ENCODE measurements around the gene DLGAP1.
"Not testable (repeated sequence)": the region's sequence is repeated elsewhere in the genome, so short reads cannot be mapped to it uniquely, and the experiment has no call there.

The DLGAP1 gene

DNA sequence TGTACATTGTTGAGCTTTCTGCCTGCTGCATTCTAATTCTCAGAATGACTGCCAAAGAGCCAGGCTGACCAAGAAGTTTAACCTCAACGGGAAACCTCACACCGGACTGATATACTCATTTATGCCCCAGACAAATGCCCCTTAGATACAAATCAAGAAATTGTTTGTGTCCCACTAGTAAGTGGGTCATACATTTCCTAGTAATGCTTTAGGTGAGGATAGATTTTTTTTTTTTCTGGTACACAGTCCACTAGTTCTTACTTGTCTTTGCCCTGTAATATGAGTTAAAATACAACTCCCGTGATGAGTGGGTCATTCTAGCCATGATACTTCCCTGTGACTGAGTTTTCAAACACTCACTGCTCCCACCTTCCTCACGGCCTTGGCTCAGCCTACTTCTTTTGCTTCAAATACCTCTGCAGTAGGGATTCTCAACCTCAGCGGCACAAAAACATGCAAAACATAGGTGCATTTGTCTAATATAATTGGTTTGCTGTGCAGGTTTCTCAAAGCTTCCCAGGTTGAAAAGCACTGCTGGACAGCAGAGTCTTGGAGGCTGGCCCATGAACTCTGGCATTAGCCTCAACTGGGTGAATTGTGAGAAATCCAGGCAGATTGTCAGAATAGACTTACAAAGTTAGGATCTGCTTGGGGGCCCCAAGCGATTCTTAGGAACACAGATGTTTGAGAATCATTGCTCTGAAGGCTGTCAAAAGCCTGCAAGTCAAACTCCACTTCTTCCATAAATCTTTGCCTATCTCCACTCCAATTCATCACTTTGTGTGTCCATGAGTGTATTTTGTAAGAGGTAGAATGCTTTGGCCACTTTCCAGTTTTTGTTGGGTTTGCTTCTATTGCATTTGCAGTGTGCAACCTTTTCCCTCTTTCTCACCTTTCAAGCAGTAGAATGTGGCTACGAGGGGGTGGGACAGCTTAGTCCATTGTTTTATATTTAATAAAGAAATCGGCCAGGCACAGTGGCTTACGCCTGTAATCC is 969.7 kb downstream of the DLGAP1 start:
- no peaks in the 10 kb centered on the region for H3K36me3 ChIP-seq (ENCODE audit: control insufficient read depth in 1 of 2, insufficient read depth in 2 of 2, low read length in 2 of 2)
- no peaks in the 10 kb centered on the region for H3K4me1 ChIP-seq (ENCODE audit: control insufficient read depth in 1 of 2, insufficient read depth in 2 of 2, low read length in 2 of 2)
- no peak overlapping the region for H3K27ac ChIP-seq (ENCODE audit: low read length)
- H3K27me3 ChIP-seq (ENCODE audit: low read depth, low read length) = no peaks in the 10 kb centered on the region
- H3K9me3 ChIP-seq (ENCODE audit: control insufficient read depth in 1 of 2, low read length in 2 of 2) = no peaks in the 10 kb centered on the region
- no peak overlapping the region for H3K4me3 ChIP-seq (ENCODE audit: low read depth in 1 of 2, low read length in 2 of 2)

DNA sequence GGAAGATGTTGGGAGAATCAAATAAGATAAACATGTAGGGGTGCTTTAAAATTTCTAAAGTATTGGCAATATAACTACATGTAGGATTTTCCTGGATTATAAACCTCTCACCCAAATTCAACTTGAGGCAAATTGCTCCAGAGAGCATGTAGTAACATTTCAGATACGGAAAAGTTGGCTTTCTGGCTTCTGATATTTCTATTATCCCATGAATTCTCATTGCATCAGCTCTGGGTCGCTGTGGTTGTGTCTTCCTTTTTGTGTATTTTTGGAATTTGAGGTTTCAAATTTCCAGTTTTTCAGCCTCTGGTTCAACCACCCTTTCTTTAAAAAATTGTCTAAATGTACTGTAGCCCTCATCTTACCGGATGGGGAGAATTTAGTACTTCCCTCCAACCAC is 972.8 kb downstream of the DLGAP1 start:
- Histone ChIP-seq H3K4me1 (ENCODE audit: control insufficient read depth in 1 of 2, insufficient read depth in 2 of 2, low read length in 2 of 2) (no peaks in the 10 kb centered on the region), H3K4me3 (ENCODE audit: low read depth in 1 of 2, low read length in 2 of 2) (no peak overlapping the region), H3K36me3 (ENCODE audit: control insufficient read depth in 1 of 2, insufficient read depth in 2 of 2, low read length in 2 of 2) (no peaks in the 10 kb centered on the region), H3K27ac (ENCODE audit: low read length) (no peak overlapping the region), H3K27me3 (ENCODE audit: low read depth, low read length) (no peaks in the 10 kb centered on the region), H3K9me3 (ENCODE audit: control insufficient read depth in 1 of 2, low read length in 2 of 2) (no peaks in the 10 kb centered on the region)

DNA sequence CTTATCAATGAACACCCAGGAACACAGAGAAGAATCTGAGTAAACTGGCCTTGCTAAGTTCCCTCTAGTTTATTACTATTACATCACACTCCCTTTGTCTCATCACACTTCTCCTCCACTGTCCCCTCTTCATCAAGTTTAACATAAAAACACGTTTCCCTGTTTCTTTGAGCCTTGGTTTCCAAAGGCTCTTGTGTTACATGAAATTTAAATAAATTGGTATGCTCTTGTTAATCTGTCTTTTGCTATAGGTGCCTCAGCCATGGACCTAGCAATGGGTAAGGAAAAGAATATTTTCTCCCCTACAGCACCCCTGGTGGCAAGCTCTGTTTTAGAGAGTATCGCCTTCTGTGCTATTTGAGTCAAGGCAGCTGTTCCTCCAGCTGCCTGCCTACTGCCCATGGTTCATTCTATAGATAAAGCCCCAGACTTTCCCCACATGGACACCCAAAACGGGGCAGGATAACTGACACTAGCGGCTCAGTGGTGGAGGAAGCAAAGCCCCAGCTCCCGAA is 973.4 kb downstream of the DLGAP1 start:
- Histone ChIP-seq H3K9me3 (ENCODE audit: control insufficient read depth in 1 of 2, low read length in 2 of 2) (no peaks in the 10 kb centered on the region), H3K27me3 (ENCODE audit: low read depth, low read length) (no peaks in the 10 kb centered on the region), H3K4me1 (ENCODE audit: control insufficient read depth in 1 of 2, insufficient read depth in 2 of 2, low read length in 2 of 2) (no peaks in the 10 kb centered on the region), H3K4me3 (ENCODE audit: low read depth in 1 of 2, low read length in 2 of 2) (no peak overlapping the region), H3K36me3 (ENCODE audit: control insufficient read depth in 1 of 2, insufficient read depth in 2 of 2, low read length in 2 of 2) (no peaks in the 10 kb centered on the region), H3K27ac (ENCODE audit: low read length) (no peak overlapping the region)

DNA sequence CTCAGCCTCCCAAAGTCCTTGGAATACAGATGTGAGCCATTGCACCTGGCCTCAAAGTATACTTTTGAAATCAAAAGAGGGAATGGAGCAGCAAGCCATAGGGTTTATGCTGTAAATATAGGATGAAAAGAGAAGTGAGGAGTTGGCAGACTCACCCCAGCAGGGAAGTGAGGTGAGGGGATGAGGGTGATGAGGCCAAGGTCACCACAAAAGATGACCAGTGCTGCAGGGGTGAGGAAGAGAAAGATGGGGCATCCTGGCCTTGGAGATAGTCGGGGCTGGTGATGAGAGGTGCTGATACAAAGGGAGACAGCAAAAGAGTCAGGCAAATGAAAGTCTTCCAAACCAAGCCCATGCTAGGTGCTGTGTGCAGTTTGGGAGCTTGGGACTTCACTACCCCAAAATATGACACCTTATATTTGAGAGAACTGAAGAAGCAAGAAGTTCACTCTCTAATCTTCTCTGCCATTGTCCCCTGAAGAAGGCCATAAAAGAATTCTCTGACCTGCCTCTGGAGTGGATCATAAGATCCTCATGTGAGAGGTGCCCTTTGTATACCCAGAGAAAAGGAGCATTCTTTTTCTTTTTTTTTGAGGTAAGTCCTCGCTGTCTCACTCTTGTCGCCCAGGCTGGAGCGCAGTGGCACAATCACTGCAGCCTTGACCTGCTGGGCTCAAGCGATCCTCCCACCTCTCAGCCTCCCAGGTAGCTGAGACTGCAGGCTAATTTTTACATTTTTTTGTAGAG is 974.1 kb downstream of the DLGAP1 start:
- Histone ChIP-seq H3K27ac (ENCODE audit: low read length) (no peak overlapping the region), H3K9me3 (ENCODE audit: control insufficient read depth in 1 of 2, low read length in 2 of 2) (no peaks in the 10 kb centered on the region), H3K36me3 (ENCODE audit: control insufficient read depth in 1 of 2, insufficient read depth in 2 of 2, low read length in 2 of 2) (no peaks in the 10 kb centered on the region), H3K4me3 (ENCODE audit: low read depth in 1 of 2, low read length in 2 of 2) (no peak overlapping the region), H3K27me3 (ENCODE audit: low read depth, low read length) (no peaks in the 10 kb centered on the region), H3K4me1 (ENCODE audit: control insufficient read depth in 1 of 2, insufficient read depth in 2 of 2, low read length in 2 of 2) (no peaks in the 10 kb centered on the region)

DNA sequence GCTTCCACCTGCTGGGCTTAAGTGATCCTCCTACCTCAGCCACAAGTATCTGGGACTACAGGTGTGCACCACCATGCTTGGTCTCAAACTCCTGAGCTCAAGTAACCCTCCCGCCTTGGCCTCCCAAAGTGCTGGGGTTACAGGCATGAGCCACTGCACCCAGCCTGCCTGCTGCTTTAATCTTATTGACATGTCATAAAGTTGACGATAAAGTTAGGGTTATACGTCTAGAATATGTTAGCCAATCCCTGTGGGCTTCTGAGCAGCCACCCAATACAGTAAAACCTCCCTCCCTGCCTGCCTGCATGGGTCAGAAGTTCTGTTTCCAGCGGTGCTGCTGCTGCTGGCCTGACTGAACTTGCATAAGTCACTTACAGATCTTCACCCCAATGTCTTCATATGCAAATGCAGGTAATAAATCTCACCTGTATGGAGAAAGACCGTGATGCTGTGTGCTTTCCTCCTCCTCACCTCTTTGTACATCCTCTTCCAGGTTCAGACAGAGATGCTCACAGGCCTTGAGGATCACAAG is 975.1 kb downstream of the DLGAP1 start:
- no peaks in the 10 kb centered on the region for H3K36me3 ChIP-seq (ENCODE audit: control insufficient read depth in 1 of 2, insufficient read depth in 2 of 2, low read length in 2 of 2)
- H3K4me3 ChIP-seq (ENCODE audit: low read depth in 1 of 2, low read length in 2 of 2) = no peak overlapping the region
- H3K4me1 ChIP-seq (ENCODE audit: control insufficient read depth in 1 of 2, insufficient read depth in 2 of 2, low read length in 2 of 2) = no peaks in the 10 kb centered on the region
- no peaks in the 10 kb centered on the region for H3K27me3 ChIP-seq (ENCODE audit: low read depth, low read length)
- H3K27ac ChIP-seq (ENCODE audit: low read length) = no peak overlapping the region
- H3K9me3 ChIP-seq (ENCODE audit: control insufficient read depth in 1 of 2, low read length in 2 of 2) = no peaks in the 10 kb centered on the region

DNA sequence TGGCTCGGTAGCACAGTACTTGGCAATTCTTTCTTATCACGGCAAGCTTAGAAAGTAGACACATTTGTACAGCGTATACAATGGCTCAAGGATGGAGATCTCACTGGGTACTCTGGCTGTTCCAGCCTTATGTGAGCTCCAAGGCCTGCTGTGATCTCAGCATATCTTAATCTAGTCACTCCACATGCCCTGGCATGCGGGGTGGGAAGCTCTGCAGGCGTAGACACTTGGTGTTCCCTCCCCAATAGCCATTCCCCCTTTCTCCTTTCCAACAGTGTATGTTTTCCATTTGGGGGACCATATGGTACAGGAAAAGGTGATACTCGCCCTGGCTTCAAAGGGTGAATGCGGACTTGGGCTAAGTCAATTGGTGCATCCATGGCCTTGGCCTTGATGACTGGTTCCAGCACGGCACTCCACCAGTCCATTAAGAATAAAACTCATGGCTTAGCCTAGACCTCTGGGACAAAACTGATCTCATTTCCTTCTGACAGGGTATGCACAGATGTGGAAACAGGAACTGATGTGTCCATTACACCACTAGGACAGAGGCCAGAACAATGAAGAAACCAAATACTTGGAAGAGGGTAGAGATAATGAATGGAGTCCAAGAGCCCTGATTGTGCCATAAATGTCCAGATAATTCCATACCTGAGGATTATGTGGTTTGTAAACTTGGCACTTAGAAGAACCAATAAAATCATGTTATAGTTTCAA is 976.7 kb downstream of the DLGAP1 start:
- no peaks in the 10 kb centered on the region for H3K27me3 ChIP-seq (ENCODE audit: low read depth, low read length)
- H3K9me3 ChIP-seq (ENCODE audit: control insufficient read depth in 1 of 2, low read length in 2 of 2) = no peaks in the 10 kb centered on the region
- H3K4me1 ChIP-seq (ENCODE audit: control insufficient read depth in 1 of 2, insufficient read depth in 2 of 2, low read length in 2 of 2) = no peaks in the 10 kb centered on the region
- H3K27ac ChIP-seq (ENCODE audit: low read length) = no peak overlapping the region
- no peak overlapping the region for H3K4me3 ChIP-seq (ENCODE audit: low read depth in 1 of 2, low read length in 2 of 2)
- no peaks in the 10 kb centered on the region for H3K36me3 ChIP-seq (ENCODE audit: control insufficient read depth in 1 of 2, insufficient read depth in 2 of 2, low read length in 2 of 2)

DNA sequence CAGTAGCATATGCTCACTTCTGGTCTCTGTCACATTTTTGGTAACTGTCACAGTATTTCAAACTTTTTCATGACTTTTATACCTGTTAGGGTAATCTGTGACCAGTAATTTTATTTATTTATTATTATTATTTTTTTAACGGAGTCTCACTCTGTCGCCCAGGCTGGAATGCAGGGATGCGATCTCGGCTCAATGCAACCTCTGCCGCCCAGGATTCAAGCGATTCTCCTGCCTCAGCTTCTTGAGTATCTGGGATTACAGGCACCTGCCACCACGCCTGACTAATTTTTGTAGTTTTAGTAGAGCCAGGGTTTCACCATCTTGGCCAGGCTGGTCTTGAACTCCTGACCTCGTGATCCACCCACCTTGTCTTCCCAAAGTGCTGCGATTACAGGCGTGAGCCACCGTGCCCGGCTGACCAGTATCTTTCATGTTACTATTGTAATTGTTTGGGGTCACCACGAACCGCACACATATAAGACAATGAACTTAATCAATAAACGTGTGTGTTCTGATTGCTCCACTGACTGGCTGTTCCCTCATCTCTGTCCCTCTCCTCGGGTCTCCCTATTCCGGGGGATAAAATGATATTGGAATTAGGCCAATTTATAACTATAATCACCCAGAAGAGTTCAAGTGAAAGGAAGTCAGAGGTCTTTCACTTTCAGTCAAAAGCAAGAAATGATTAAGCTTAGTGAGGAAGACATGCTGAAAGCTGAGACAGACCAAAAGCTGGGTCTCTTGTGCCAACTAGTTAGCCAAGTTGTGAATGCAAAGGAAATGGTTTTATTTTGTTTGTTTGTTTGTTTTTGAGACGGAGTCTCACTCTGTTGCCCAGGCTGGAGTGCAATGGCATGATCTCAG is 982.2 kb downstream of the DLGAP1 start:
- Histone ChIP-seq H3K36me3 (ENCODE audit: control insufficient read depth in 1 of 2, insufficient read depth in 2 of 2, low read length in 2 of 2) (no peaks in the 10 kb centered on the region), H3K27ac (ENCODE audit: low read length) (no peak overlapping the region), H3K27me3 (ENCODE audit: low read depth, low read length) (no peaks in the 10 kb centered on the region), H3K4me1 (ENCODE audit: control insufficient read depth in 1 of 2, insufficient read depth in 2 of 2, low read length in 2 of 2) (no peaks in the 10 kb centered on the region), H3K4me3 (ENCODE audit: low read depth in 1 of 2, low read length in 2 of 2) (no peak overlapping the region), H3K9me3 (ENCODE audit: control insufficient read depth in 1 of 2, low read length in 2 of 2) (no peaks in the 10 kb centered on the region)

DNA sequence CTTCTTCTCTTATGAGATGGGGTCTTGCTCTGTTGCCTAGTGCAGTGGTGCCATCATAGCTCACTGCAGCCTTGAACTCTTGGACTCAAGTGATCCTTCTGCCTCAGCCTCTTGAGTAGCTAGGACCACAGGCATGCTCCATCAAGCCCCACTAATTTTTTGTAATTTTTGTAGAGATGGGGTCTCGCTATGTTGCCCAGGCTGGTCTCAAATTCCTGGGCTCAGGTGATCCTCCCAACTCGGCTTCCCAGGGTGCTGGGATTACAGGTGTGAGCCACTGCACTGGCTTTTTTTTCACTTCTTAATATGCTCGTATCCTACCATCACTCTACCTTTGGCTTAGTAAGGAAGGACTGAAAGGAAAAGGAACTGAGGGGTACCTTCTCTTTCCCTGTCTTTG is 983.0 kb downstream of the DLGAP1 start:
- not testable (repeated sequence) for H3K27me3 ChIP-seq (ENCODE audit: low read depth, low read length); H3K36me3 ChIP-seq (ENCODE audit: control insufficient read depth in 1 of 2, insufficient read depth in 2 of 2, low read length in 2 of 2); H3K27ac ChIP-seq (ENCODE audit: low read length); H3K4me3 ChIP-seq (ENCODE audit: low read depth in 1 of 2, low read length in 2 of 2); H3K4me1 ChIP-seq (ENCODE audit: control insufficient read depth in 1 of 2, insufficient read depth in 2 of 2, low read length in 2 of 2); H3K9me3 ChIP-seq (ENCODE audit: control insufficient read depth in 1 of 2, low read length in 2 of 2)

DNA sequence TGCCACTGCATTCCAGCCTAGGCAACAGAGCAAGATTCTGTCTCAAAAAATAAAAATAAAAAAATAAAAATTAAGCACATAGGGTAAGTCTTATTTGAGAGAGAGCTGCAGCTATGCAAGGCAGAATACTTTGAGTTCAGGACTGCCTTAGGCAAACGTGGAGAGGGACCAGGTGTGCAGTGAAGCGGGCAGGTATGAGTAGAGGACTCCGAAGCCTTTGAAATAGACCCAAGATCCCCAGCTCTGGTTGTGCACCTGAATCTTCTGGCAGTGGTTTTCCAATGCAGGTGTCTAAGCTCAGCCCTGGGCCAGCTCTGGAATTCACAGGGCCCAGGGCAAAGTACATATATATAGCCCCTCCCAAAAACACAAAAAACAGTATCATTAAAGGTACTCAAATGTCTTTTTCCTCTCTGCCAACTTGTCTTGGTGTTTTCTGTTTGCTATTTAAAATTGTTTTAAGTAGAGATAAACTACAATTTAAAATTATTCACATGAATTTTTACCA is 983.9 kb downstream of the DLGAP1 start:
- Histone ChIP-seq H3K9me3 (ENCODE audit: control insufficient read depth in 1 of 2, low read length in 2 of 2) (no peaks in the 10 kb centered on the region), H3K4me1 (ENCODE audit: control insufficient read depth in 1 of 2, insufficient read depth in 2 of 2, low read length in 2 of 2) (no peaks in the 10 kb centered on the region), H3K36me3 (ENCODE audit: control insufficient read depth in 1 of 2, insufficient read depth in 2 of 2, low read length in 2 of 2) (no peaks in the 10 kb centered on the region), H3K4me3 (ENCODE audit: low read depth in 1 of 2, low read length in 2 of 2) (no peak overlapping the region), H3K27me3 (ENCODE audit: low read depth, low read length) (no peaks in the 10 kb centered on the region), H3K27ac (ENCODE audit: low read length) (no peak overlapping the region)

DNA sequence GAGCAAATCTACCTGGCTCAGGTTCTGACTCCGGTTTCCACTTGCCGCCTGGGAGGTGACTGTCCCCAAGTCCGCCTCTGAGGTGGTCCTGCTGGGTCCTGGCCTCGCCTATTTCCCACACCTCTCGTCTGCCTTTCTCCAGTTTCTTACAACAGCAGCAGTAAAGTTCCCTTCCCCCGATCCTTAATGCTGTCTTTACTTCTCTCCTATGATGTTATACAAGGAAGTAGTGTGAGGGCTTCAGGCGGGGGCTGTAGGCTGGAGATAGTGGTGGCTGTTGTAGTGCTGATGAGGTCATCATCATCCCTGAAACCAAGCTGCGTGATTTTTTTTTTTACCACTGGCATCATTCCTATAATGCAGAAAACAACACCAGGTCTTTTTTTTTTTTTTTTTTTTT is 986.3 kb downstream of the DLGAP1 start:
- Histone ChIP-seq H3K27me3 (ENCODE audit: low read depth, low read length) (no peaks in the 10 kb centered on the region), H3K4me1 (ENCODE audit: control insufficient read depth in 1 of 2, insufficient read depth in 2 of 2, low read length in 2 of 2) (no peaks in the 10 kb centered on the region), H3K36me3 (ENCODE audit: control insufficient read depth in 1 of 2, insufficient read depth in 2 of 2, low read length in 2 of 2) (no peaks in the 10 kb centered on the region), H3K27ac (ENCODE audit: low read length) (no peak overlapping the region), H3K4me3 (ENCODE audit: low read depth in 1 of 2, low read length in 2 of 2) (no peak overlapping the region), H3K9me3 (ENCODE audit: control insufficient read depth in 1 of 2, low read length in 2 of 2) (no peaks in the 10 kb centered on the region)

All from muscle layer of duodenum (tissue), 2 donors.